Measurements from ENCODE around the gene NAV2. TPM values are rescaled to one million over a fixed set of nuclear protein-coding genes. Genes with fewer than 3 reads are reported as not detected.

NAV2 gene
- polyA plus RNA-seq, 1 donor from 2014 or later, result 3.0 TPM

GRCh38 chr11:19792510-19792909 lies 79.9 kb downstream of the NAV2 start:
- Histone ChIP-seq H3K36me3 (ENCODE audit: insufficient read depth, low read length) (no peaks in the 10 kb centered on the region), H3K9me3 (ENCODE audit: low read length) (no peaks in the 10 kb centered on the region), H3K4me3 (ENCODE audit: low read length) (no peak overlapping the region), H2AFZ (ENCODE audit: low read depth, low read length) (no peak overlapping the region), H3K27me3 (ENCODE audit: insufficient read depth, low read depth, low read length) (no peaks in the 10 kb centered on the region), H3F3A (ENCODE audit: insufficient read depth, low read length, poor library complexity, severe bottlenecking) (no peaks in the 10 kb centered on the region), H3K4me2 (ENCODE audit: low read length) (no peak overlapping the region), H3K79me2 (replicated peaks; ENCODE audit: insufficient read depth, low read length) (no peaks in the 10 kb centered on the region), H3K9ac (ENCODE audit: low read length) (no peak overlapping the region), H3K27ac (ENCODE audit: low read length) (no peak overlapping the region), H3K9me2 (ENCODE audit: insufficient read depth, low read length) (no peaks in the 10 kb centered on the region), H4K20me1 (ENCODE audit: insufficient read depth) (no peaks in the 10 kb centered on the region)
- TF ChIP-seq RAD21 (conservative IDR thresholded peaks at IDR 0.05) (no peak), EP300 (conservative IDR thresholded peaks at IDR 0.05; ENCODE audit: poor library complexity, severe bottlenecking) (no peak), CTCF (IDR thresholded peaks at IDR 0.05; ENCODE audit: poor library complexity, severe bottlenecking) (no peak)

DNA sequence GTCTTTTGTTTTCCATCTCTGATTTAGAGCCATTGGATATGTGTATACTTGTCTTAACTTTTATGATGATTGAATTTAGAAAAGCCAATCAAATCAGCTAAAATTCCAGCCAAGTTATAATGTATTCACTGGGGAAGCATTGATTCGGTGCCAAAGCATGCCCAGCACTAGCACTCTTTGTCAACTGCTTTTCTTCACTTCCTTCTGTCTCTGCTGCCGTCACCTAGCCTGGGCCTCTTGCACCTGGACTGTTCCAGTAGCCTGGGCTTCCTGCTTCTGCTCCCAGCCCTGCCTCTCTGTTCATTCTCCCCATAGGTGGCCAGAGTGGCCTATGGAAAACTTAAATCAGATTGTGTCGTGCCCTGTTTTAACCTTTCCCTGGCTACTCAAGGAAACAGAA lies 80.7 kb downstream of the NAV2 start:
- Histone ChIP-seq H4K20me1 (ENCODE audit: insufficient read depth) (no peaks in the 10 kb centered on the region), H2AFZ (ENCODE audit: low read depth, low read length) (no peak overlapping the region), H3K79me2 (replicated peaks; ENCODE audit: insufficient read depth, low read length) (no peaks in the 10 kb centered on the region), H3K9me3 (ENCODE audit: low read length) (no peaks in the 10 kb centered on the region), H3K27ac (ENCODE audit: low read length) (no peak overlapping the region), H3K4me2 (ENCODE audit: low read length) (no peak overlapping the region), H3K36me3 (ENCODE audit: insufficient read depth, low read length) (no peaks in the 10 kb centered on the region), H3K9me2 (ENCODE audit: insufficient read depth, low read length) (no peaks in the 10 kb centered on the region), H3K4me3 (ENCODE audit: low read length) (no peak overlapping the region), H3K27me3 (ENCODE audit: insufficient read depth, low read depth, low read length) (no peaks in the 10 kb centered on the region), H3K9ac (ENCODE audit: low read length) (no peak overlapping the region), H3F3A (ENCODE audit: insufficient read depth, low read length, poor library complexity, severe bottlenecking) (no peaks in the 10 kb centered on the region)
- TF ChIP-seq POLR2AphosphoS5 (IDR thresholded peaks at IDR 0.05) (no peak), TAF1 (IDR thresholded peaks at IDR 0.05; ENCODE audit: low read depth) (no peak)

- Histone ChIP-seq H3K9ac (ENCODE audit: low read length) (no peak overlapping the region), H4K20me1 (ENCODE audit: insufficient read depth) (no peaks in the 10 kb centered on the region), H3K4me3 (ENCODE audit: low read length) (no peak overlapping the region), H3K79me2 (replicated peaks; ENCODE audit: insufficient read depth, low read length) (no peaks in the 10 kb centered on the region), H3K9me2 (ENCODE audit: insufficient read depth, low read length) (no peaks in the 10 kb centered on the region), H3K4me2 (ENCODE audit: low read length) (no peak overlapping the region), H3K27me3 (ENCODE audit: insufficient read depth, low read depth, low read length) (no peaks in the 10 kb centered on the region), H3F3A (ENCODE audit: insufficient read depth, low read length, poor library complexity, severe bottlenecking) (no peaks in the 10 kb centered on the region), H3K36me3 (ENCODE audit: insufficient read depth, low read length) (no peaks in the 10 kb centered on the region), H2AFZ (ENCODE audit: low read depth, low read length) (no peak overlapping the region), H3K27ac (ENCODE audit: low read length) (no peak overlapping the region), H3K9me3 (ENCODE audit: low read length) (no peaks in the 10 kb centered on the region)
- TF ChIP-seq TAF1 (IDR thresholded peaks at IDR 0.05; ENCODE audit: low read depth) (no peak), SMC3 (conservative IDR thresholded peaks at IDR 0.05; ENCODE audit: poor library complexity) (no peak), CTCF (IDR thresholded peaks at IDR 0.05; ENCODE audit: poor library complexity, severe bottlenecking) (no peak), RAD21 (conservative IDR thresholded peaks at IDR 0.05) (no peak), EP300 (conservative IDR thresholded peaks at IDR 0.05; ENCODE audit: poor library complexity, severe bottlenecking) (no peak), MXI1 (conservative IDR thresholded peaks at IDR 0.05; ENCODE audit: poor library complexity, severe bottlenecking) (no peak), EZH2 (IDR thresholded peaks at IDR 0.05; ENCODE audit: borderline replicate concordance, insufficient read depth, low read length, poor library complexity, severe bottlenecking) (no peak), POLR2AphosphoS5 (IDR thresholded peaks at IDR 0.05) (no peak)
- TF ChIP-seq, protein P1, sequence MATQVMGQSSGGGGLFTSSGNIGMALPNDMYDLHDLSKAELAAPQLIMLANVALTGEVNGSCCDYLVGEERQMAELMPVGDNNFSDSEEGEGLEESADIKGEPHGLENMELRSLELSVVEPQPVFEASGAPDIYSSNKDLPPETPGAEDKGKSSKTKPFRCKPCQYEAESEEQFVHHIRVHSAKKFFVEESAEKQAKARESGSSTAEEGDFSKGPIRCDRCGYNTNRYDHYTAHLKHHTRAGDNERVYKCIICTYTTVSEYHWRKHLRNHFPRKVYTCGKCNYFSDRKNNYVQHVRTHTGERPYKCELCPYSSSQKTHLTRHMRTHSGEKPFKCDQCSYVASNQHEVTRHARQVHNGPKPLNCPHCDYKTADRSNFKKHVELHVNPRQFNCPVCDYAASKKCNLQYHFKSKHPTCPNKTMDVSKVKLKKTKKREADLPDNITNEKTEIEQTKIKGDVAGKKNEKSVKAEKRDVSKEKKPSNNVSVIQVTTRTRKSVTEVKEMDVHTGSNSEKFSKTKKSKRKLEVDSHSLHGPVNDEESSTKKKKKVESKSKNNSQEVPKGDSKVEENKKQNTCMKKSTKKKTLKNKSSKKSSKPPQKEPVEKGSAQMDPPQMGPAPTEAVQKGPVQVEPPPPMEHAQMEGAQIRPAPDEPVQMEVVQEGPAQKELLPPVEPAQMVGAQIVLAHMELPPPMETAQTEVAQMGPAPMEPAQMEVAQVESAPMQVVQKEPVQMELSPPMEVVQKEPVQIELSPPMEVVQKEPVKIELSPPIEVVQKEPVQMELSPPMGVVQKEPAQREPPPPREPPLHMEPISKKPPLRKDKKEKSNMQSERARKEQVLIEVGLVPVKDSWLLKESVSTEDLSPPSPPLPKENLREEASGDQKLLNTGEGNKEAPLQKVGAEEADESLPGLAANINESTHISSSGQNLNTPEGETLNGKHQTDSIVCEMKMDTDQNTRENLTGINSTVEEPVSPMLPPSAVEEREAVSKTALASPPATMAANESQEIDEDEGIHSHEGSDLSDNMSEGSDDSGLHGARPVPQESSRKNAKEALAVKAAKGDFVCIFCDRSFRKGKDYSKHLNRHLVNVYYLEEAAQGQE (IDR thresholded peaks at IDR 0.05; ENCODE audit: borderline replicate concordance), result no peak
These were observed 81.5 kb downstream of the NAV2 start for GRCh38 chr11:19794161-19794560.

Data from neural cell (in vitro differentiated cells).